GM12801 (cell line): Measurements from ENCODE around the gene C9orf152.

Source experiments
- CTCF ChIP-seq: IDR thresholded peaks from one replicate; pipeline ENCODE4 v1.5.1; 2011; ENCODE audit warnings: control low read depth; ENCODE audit not compliant: insufficient read length; ENCODE audit errors: extremely low read depth

C9orf152 gene

GRCh38 chr9:110241260-110241857, 33.4 kb upstream of the C9orf152 start:
- no peak for TF ChIP-seq CTCF

- TF ChIP-seq CTCF: no peak
Measured at GRCh38 chr9:110240198-110240597, 32.2 kb upstream of the C9orf152 start.

- no peak for TF ChIP-seq CTCF
Measured at GRCh38 chr9:110228321-110228720, 20.4 kb upstream of the C9orf152 start.

- no peak for TF ChIP-seq CTCF
Measured at GRCh38 chr9:110224583-110224982, 16.6 kb upstream of the C9orf152 start.

GRCh38 chr9:110220809-110221208, 12.8 kb upstream of the C9orf152 start:
- no peak for TF ChIP-seq CTCF

GRCh38 chr9:110217656-110218099, 9.7 kb upstream of the C9orf152 start:
- TF ChIP-seq CTCF: no peak

- no peak for TF ChIP-seq CTCF
Measured at GRCh38 chr9:110214586-110215355, 6.8 kb upstream of the C9orf152 start.
